Immature natural killer cell (primary cell): ENCODE data around the gene PER2. TPM values are rescaled to one million over a fixed set of nuclear protein-coding genes. Genes with fewer than 3 reads are reported as not detected.

Experiments
- DNase-seq, 3 donors: peaks; one replicate each; pipeline ENCODE4 v3.0.0; 2022; ENCODE audit warnings: mixed read lengths in 1 of 3
- H3K27ac Mint-ChIP-seq, 6 donors: one replicate each; pipeline ENCODE4 v1.8.0; 2020; ENCODE audit warnings: mixed read lengths in 6 of 6, mild to moderate bottlenecking in 5 of 6, inconsistent platforms in 4 of 6, moderate library complexity in 3 of 6
- H3K27me3 Mint-ChIP-seq, 3 donors: one replicate each; pipeline ENCODE4 v1.8.0; 2020 to 2021; ENCODE audit warnings: low read depth in 3 of 3, mild to moderate bottlenecking in 3 of 3, mixed read lengths in 3 of 3, moderate library complexity in 3 of 3, inconsistent platforms in 1 of 3
- H3K36me3 Mint-ChIP-seq, 3 donors: one replicate each; pipeline ENCODE4 v1.8.0; 2020; ENCODE audit warnings: mixed read lengths in 3 of 3, inconsistent platforms in 2 of 3, mild to moderate bottlenecking in 2 of 3
- H3K4me1 Mint-ChIP-seq, 2 donors: one replicate each; pipeline ENCODE4 v1.8.0; 2020; ENCODE audit warnings: inconsistent platforms in 2 of 2, mild to moderate bottlenecking in 2 of 2, mixed read lengths in 2 of 2, moderate library complexity in 1 of 2
- H3K4me3 Mint-ChIP-seq, 5 donors: one replicate each; pipeline ENCODE4 v1.8.0; 2020; ENCODE audit warnings: mild to moderate bottlenecking in 5 of 5, mixed read lengths in 5 of 5, inconsistent platforms in 3 of 5, moderate library complexity in 3 of 5
- H3K9me3 Mint-ChIP-seq, 6 donors: one replicate each; pipeline ENCODE4 v1.8.0; 2020; ENCODE audit warnings: mild to moderate bottlenecking in 6 of 6, mixed read lengths in 6 of 6, inconsistent platforms in 4 of 6, moderate library complexity in 3 of 6
- polyA plus RNA-seq, 3 donors: library from polyadenylated mRNA; unstranded; fragments of 300-500 nt; fragmentation: Illumina TruSeq; gene quantifications; one replicate each; pipeline ENCODE4 v1.2.3, GENCODE V29; 2021

Gene PER2
- polyA plus RNA-seq, 3 donors from 2014 or later, result 1.0 to 8.5 (median 7.2) TPM

GRCh38 chr2:238239543-238239862 is 48.9 kb downstream of the PER2 start:
- H3K27me3 Mint-ChIP-seq, result peaks cover 5 to 7% (median 6%) of the 10 kb centered on the region in 3 donors
- no peaks in the 10 kb centered on the region for H3K9me3 Mint-ChIP-seq
- H3K4me1 Mint-ChIP-seq, result peaks cover 0 to 13% of the 10 kb centered on the region in 2 donors
- no peak for DNase-seq
- H3K36me3 Mint-ChIP-seq, result peaks cover 0 to 5% (median 0%) of the 10 kb centered on the region in 3 donors
- H3K27ac Mint-ChIP-seq, result no peak overlapping the region
- H3K4me3 Mint-ChIP-seq, result peak overlapping the region in 2 of 5 donors; percentile 18 to 47

GRCh38 chr2:238238766-238239542 is 49.5 kb downstream of the PER2 start:
- no peak overlapping the region for H3K27ac Mint-ChIP-seq
- peaks cover 5 to 9% (median 8%) of the 10 kb centered on the region in 3 donors for H3K27me3 Mint-ChIP-seq
- H3K9me3 Mint-ChIP-seq, result no peaks in the 10 kb centered on the region
- peaks cover 2 to 13% of the 10 kb centered on the region in 2 donors for H3K4me1 Mint-ChIP-seq
- H3K4me3 Mint-ChIP-seq, result peak overlapping the region; percentile 43 to 76 (median 46)
- DNase-seq, result peak; percentile 48 to 56 (median 53)
- H3K36me3 Mint-ChIP-seq, result no peaks in the 10 kb centered on the region

GRCh38 chr2:238238311-238238765 is 50.1 kb downstream of the PER2 start:
- Mint-ChIP-seq H3K9me3 (no peaks in the 10 kb centered on the region), H3K4me1 (peaks cover 9 to 13% of the 10 kb centered on the region in 2 donors), H3K4me3 (peak overlapping the region; percentile 59 to 76 (median 68)), H3K27me3 (peaks cover 6 to 13% (median 9%) of the 10 kb centered on the region in 3 donors), H3K36me3 (no peaks in the 10 kb centered on the region), H3K27ac (peak overlapping the region in 2 of 6 donors; percentile 32 to 71)
- no peak for DNase-seq

- DNase-seq, result no peak
- peak overlapping the region; percentile 33 to 76 (median 68) for H3K4me3 Mint-ChIP-seq
- no peaks in the 10 kb centered on the region for H3K36me3 Mint-ChIP-seq
- peaks cover 6 to 13% (median 9%) of the 10 kb centered on the region in 3 donors for H3K27me3 Mint-ChIP-seq
- H3K9me3 Mint-ChIP-seq, result no peaks in the 10 kb centered on the region
- H3K27ac Mint-ChIP-seq, result peak overlapping the region in 1 of 6 donors; percentile 71
- H3K4me1 Mint-ChIP-seq, result peaks cover 13 to 15% of the 10 kb centered on the region in 2 donors
These were observed 50.8 kb downstream of the PER2 start for GRCh38 chr2:238237431-238238135.

- Mint-ChIP-seq H3K4me3 (no peak overlapping the region), H3K4me1 (peaks cover 14 to 24% of the 10 kb centered on the region in 2 donors), H3K36me3 (no peaks in the 10 kb centered on the region), H3K9me3 (no peaks in the 10 kb centered on the region), H3K27me3 (peaks cover 8 to 23% (median 10%) of the 10 kb centered on the region in 3 donors), H3K27ac (no peak overlapping the region)
- no peak for DNase-seq
These were observed 51.8 kb downstream of the PER2 start for GRCh38 chr2:238236571-238236970.

- H3K4me3 Mint-ChIP-seq, result peak overlapping the region in 2 of 5 donors; percentile 18 to 73
- no peaks in the 10 kb centered on the region for H3K9me3 Mint-ChIP-seq
- H3K36me3 Mint-ChIP-seq, result no peaks in the 10 kb centered on the region
- H3K4me1 Mint-ChIP-seq, result peaks cover 20 to 31% of the 10 kb centered on the region in 2 donors
- DNase-seq, result no peak
- peak overlapping the region in 1 of 6 donors; percentile 27 for H3K27ac Mint-ChIP-seq
- peaks cover 8 to 27% (median 14%) of the 10 kb centered on the region in 3 donors for H3K27me3 Mint-ChIP-seq
These were observed 52.6 kb downstream of the PER2 start for GRCh38 chr2:238235856-238236255.

DNA sequence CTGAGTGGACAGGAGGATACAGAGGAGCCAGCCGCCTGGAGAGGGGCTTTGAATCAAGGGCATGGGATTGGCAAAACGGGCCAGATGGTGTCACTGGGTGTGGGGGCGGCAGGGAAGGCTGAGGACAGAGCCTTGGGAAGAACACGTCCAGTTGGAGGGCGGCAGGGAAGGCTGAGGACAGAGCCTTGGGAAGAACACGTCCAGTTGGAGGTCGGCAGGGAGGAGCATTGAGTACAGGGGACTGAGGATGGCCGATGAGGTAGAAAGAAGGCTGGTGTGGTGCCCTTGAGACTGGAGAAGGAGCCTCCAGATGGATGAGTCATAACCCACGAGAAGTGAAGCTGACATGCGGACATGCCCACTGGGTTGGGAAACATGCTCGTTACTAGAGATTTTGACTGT is 53.1 kb downstream of the PER2 start:
- H3K27me3 Mint-ChIP-seq, result peaks cover 8 to 32% (median 16%) of the 10 kb centered on the region in 3 donors
- peaks cover 25 to 36% of the 10 kb centered on the region in 2 donors for H3K4me1 Mint-ChIP-seq
- peak overlapping the region; percentile 39 to 79 (median 64) for H3K4me3 Mint-ChIP-seq
- peak overlapping the region in 1 of 6 donors; percentile 60 for H3K27ac Mint-ChIP-seq
- H3K9me3 Mint-ChIP-seq, result no peaks in the 10 kb centered on the region
- DNase-seq, result no peak
- H3K36me3 Mint-ChIP-seq, result no peaks in the 10 kb centered on the region

- no peak for DNase-seq
- peak overlapping the region; percentile 65 to 75 (median 70) for H3K4me3 Mint-ChIP-seq
- H3K36me3 Mint-ChIP-seq, result no peaks in the 10 kb centered on the region
- peak overlapping the region in 1 of 6 donors; percentile 10 for H3K27ac Mint-ChIP-seq
- peaks cover 33 to 53% of the 10 kb centered on the region in 2 donors for H3K4me1 Mint-ChIP-seq
- no peaks in the 10 kb centered on the region for H3K9me3 Mint-ChIP-seq
- H3K27me3 Mint-ChIP-seq, result peaks cover 7 to 33% (median 16%) of the 10 kb centered on the region in 3 donors
These were observed 54.8 kb downstream of the PER2 start for GRCh38 chr2:238233625-238234024.

DNA sequence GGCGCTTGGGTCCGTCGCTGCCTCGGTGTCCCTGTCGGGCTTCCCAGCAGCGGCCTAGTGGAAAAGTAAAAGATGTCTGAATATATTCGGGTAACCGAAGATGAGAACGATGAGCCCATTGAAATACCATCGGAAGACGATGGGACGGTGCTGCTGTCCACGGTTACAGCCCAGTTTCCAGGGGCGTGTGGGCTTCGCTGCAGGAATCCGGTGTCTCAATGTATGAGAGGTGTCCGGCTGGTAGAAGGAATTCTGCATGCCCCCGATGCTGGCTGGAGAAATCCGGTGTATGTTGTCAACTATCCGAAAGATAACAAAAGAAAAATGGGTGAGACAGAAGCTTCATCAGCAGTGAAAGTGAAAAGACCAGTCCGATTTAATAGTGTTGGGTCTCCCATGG is 56.6 kb downstream of the PER2 start:
- Mint-ChIP-seq H3K27ac (peak overlapping the region in 2 of 6 donors; percentile 16 to 85), H3K27me3 (peaks cover 7 to 33% (median 11%) of the 10 kb centered on the region in 3 donors), H3K4me1 (peaks cover 35 to 58% of the 10 kb centered on the region in 2 donors), H3K4me3 (peak overlapping the region; percentile 82 to 89 (median 86)), H3K9me3 (no peaks in the 10 kb centered on the region), H3K36me3 (peaks cover 0 to 7% (median 6%) of the 10 kb centered on the region in 3 donors)
- DNase-seq, result no peak

GRCh38 chr2:238231251-238231793 is 57.1 kb downstream of the PER2 start:
- peaks cover 35 to 58% of the 10 kb centered on the region in 2 donors for H3K4me1 Mint-ChIP-seq
- peak overlapping the region in 3 of 6 donors; percentile 56 to 85 (median 80) for H3K27ac Mint-ChIP-seq
- H3K36me3 Mint-ChIP-seq, result peaks cover 0 to 10% (median 8%) of the 10 kb centered on the region in 3 donors
- peaks cover 7 to 33% (median 13%) of the 10 kb centered on the region in 3 donors for H3K27me3 Mint-ChIP-seq
- DNase-seq, result peak; percentile 61 to 70 (median 64)
- H3K4me3 Mint-ChIP-seq, result peak overlapping the region; percentile 82 to 89 (median 86)
- no peaks in the 10 kb centered on the region for H3K9me3 Mint-ChIP-seq

DNA sequence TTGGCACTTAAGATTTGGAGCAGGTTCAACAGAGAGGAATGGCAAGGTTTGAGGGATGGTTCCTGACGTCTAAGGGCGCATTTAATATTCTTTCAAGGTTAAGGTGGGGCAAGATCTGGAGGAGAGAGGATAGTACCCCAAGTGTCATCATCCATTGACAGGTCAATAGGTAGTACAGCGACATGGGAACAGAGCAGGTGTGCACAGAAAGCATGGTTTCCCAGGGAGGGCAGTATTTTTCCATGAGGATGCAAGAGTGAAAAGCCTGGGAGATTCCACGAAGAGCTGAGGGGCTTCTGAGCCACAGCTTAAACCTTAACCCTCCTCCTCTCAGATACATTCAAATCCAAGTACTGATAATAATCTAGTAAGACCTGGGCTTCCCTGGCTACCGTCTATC is 57.7 kb downstream of the PER2 start:
- H3K4me1 Mint-ChIP-seq, result peaks cover 35 to 58% of the 10 kb centered on the region in 2 donors
- H3K4me3 Mint-ChIP-seq, result peak overlapping the region; percentile 82 to 89 (median 86)
- no peak for DNase-seq
- peaks cover 7 to 35% (median 13%) of the 10 kb centered on the region in 3 donors for H3K27me3 Mint-ChIP-seq
- H3K36me3 Mint-ChIP-seq, result peaks cover 0 to 10% (median 8%) of the 10 kb centered on the region in 3 donors
- no peaks in the 10 kb centered on the region for H3K9me3 Mint-ChIP-seq
- peak overlapping the region in 4 of 6 donors; percentile 10 to 80 (median 20) for H3K27ac Mint-ChIP-seq

GRCh38 chr2:238228700-238229099 is 59.7 kb downstream of the PER2 start:
- Mint-ChIP-seq H3K27me3 (peaks cover 5 to 28% (median 11%) of the 10 kb centered on the region in 3 donors), H3K4me3 (peak overlapping the region in 1 of 5 donors; percentile 30), H3K36me3 (peaks cover 0 to 13% (median 8%) of the 10 kb centered on the region in 3 donors), H3K9me3 (no peaks in the 10 kb centered on the region), H3K27ac (no peak overlapping the region), H3K4me1 (peaks cover 32 to 53% of the 10 kb centered on the region in 2 donors)
- no peak for DNase-seq

DNA sequence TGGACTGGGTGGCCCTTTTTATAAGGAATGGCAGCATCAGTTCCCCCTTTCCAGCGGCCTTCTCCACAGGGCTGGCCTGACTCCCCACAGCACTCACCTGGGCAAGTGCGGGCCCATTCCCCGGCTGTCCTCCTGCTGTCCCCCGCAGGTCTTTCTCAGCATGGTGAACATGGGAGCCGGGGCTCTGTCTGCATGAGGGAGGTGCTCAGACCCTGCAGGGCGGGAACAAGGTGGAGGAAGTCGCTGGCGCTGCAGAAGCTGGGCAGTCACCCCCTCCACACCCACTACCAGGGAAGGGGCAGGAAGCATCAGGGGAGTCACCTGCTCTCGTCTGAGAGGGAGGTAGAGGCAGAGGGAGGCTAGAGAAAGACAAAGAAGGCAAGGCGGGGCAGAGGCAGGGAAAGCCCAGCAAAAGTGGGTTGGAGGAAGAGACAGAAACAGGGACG is 60.8 kb downstream of the PER2 start:
- Mint-ChIP-seq H3K27me3 (peaks cover 3 to 26% (median 11%) of the 10 kb centered on the region in 3 donors), H3K36me3 (peaks cover 0 to 17% (median 8%) of the 10 kb centered on the region in 3 donors), H3K27ac (no peak overlapping the region), H3K4me3 (no peak overlapping the region), H3K4me1 (peaks cover 32 to 44% of the 10 kb centered on the region in 2 donors), H3K9me3 (no peaks in the 10 kb centered on the region)
- DNase-seq, result no peak
